HEK293T (cell line): ENCODE measurements around the gene KIF13A.
"Not testable (repeated sequence)": the region's sequence is repeated elsewhere in the genome, so short reads cannot be mapped to it uniquely, and the experiment has no call there.

Source experiments
- CTCF ChIA-PET: fragments of 350-600 bp; formaldehyde crosslinking; extraction: SDS; loops from one replicate; lab custom pipeline; 2021; ENCODE audit warnings: antibody characterized with exemption, inconsistent platforms; lab: Yijun Ruan, JAX
- POLR2A ChIA-PET: fragments of 350-600 bp; formaldehyde crosslinking; extraction: SDS; loops from one replicate; lab custom pipeline; 2020; ENCODE audit warnings: antibody characterized with exemption, inconsistent platforms; lab: Yijun Ruan, JAX
- DNase-seq: peaks from one replicate; pipeline ENCODE4 v3.0.0; 2012; ENCODE audit warnings: mixed read lengths; ENCODE audit errors: extremely low spot score
- ARNT ChIP-seq: fragments of 450-650 bp; IDR thresholded peaks from 2 replicates; pipeline ENCODE4 v1.6.1; 2017; ENCODE audit warnings: mild to moderate bottlenecking
- BHLHE40 ChIP-seq: fragments of 450-650 bp; IDR thresholded peaks from 2 replicates; pipeline ENCODE4 v1.6.1; 2016; ENCODE audit warnings: mild to moderate bottlenecking, moderate library complexity, borderline replicate concordance
- CTBP1 ChIP-seq: fragments of 450-650 bp; IDR thresholded peaks from 2 replicates; pipeline ENCODE4 v1.6.1; 2016; ENCODE audit warnings: borderline replicate concordance
- ELF4 ChIP-seq: fragments of 450-650 bp; IDR thresholded peaks from 2 replicates; pipeline ENCODE4 v1.6.1; 2017; ENCODE audit warnings: antibody characterized with exemption
- FOXA1 ChIP-seq: fragments of 450-650 bp; IDR thresholded peaks from 2 replicates; pipeline ENCODE4 v1.6.1; 2016; ENCODE audit warnings: mild to moderate bottlenecking
- FOXK2 ChIP-seq: fragments of 450-650 bp; IDR thresholded peaks from 2 replicates; pipeline ENCODE4 v1.6.1; 2016; ENCODE audit warnings: mild to moderate bottlenecking
- FOXM1 ChIP-seq: fragments of 450-650 bp; IDR thresholded peaks from 2 replicates; pipeline ENCODE4 v1.6.1; 2017; ENCODE audit warnings: mild to moderate bottlenecking, borderline replicate concordance
- HDGF ChIP-seq: fragments of 450-650 bp; IDR thresholded peaks from 2 replicates; pipeline ENCODE4 v1.6.1; 2017; ENCODE audit warnings: antibody characterized with exemption, borderline replicate concordance
- L3MBTL2 ChIP-seq: fragments of 450-650 bp; conservative IDR thresholded peaks from 2 replicates; pipeline ENCODE4 v1.6.1; 2016; ENCODE audit warnings: mild to moderate bottlenecking
- LEF1 ChIP-seq: fragments of 450-650 bp; IDR thresholded peaks from 2 replicates; pipeline ENCODE4 v1.6.1; 2017; ENCODE audit warnings: mild to moderate bottlenecking, borderline replicate concordance
- NFRKB ChIP-seq: fragments of 450-650 bp; IDR thresholded peaks from 2 replicates; pipeline ENCODE4 v1.6.1; 2016; ENCODE audit warnings: mild to moderate bottlenecking, moderate library complexity
- PKNOX1 ChIP-seq: fragments of 450-650 bp; IDR thresholded peaks from 2 replicates; pipeline ENCODE4 v1.6.1; 2016
- SP1 ChIP-seq: fragments of 450-650 bp; IDR thresholded peaks from 2 replicates; pipeline ENCODE4 v1.6.1; 2017
- SUZ12 ChIP-seq: fragments of 450-650 bp; IDR thresholded peaks from 2 replicates; pipeline ENCODE4 v1.6.1; 2016; ENCODE audit warnings: mild to moderate bottlenecking
- TARDBP ChIP-seq: fragments of 450-650 bp; IDR thresholded peaks from 2 replicates; pipeline ENCODE4 v1.6.1; 2016
- ZNF384 ChIP-seq: fragments of 450-650 bp; IDR thresholded peaks from 2 replicates; pipeline ENCODE4 v1.6.1; 2016

Gene KIF13A

GRCh38 chr6:17758119-17758518, 229.3 kb downstream of the KIF13A start:
- DNase-seq = no peak
- ChIA-PET CTCF (interaction anchor here (0.6 kb wide), 1 partner anchor 56 kb away, joined by 3 read pairs; no protein-coding TSS in a partner anchor), POLR2A (no interaction called here)
- TF ChIP-seq FOXK2 = no peak
- TF ChIP-seq LEF1 = no peak
- no peak for TF ChIP-seq SUZ12
- TF ChIP-seq ELF4 = no peak
- TF ChIP-seq ZNF384 = no peak
- no peak for TF ChIP-seq CTBP1
- no peak for TF ChIP-seq PKNOX1
- no peak for TF ChIP-seq SP1
- TF ChIP-seq ARNT = no peak

- DNase-seq = no peak
- CTCF ChIA-PET = no interaction called here
- POLR2A ChIA-PET = no interaction called here
- no peak for TF ChIP-seq LEF1
- TF ChIP-seq HDGF = no peak
- TF ChIP-seq FOXA1 = no peak
- TF ChIP-seq FOXM1 = no peak
- no peak for TF ChIP-seq CTBP1
- TF ChIP-seq FOXK2 = no peak
- no peak for TF ChIP-seq L3MBTL2
- no peak for TF ChIP-seq SP1
- no peak for TF ChIP-seq SUZ12
- TF ChIP-seq PKNOX1 = no peak
- no peak for TF ChIP-seq TARDBP
- TF ChIP-seq NFRKB = no peak
- TF ChIP-seq ELF4 = no peak
- TF ChIP-seq ARNT = no peak
- TF ChIP-seq ZNF384 = no peak
- no peak for TF ChIP-seq BHLHE40
Observed at GRCh38 chr6:17754254-17754653, 233.2 kb downstream of the KIF13A start.

GRCh38 chr6:17745324-17745723, 242.1 kb downstream of the KIF13A start:
- CTCF ChIA-PET, POLR2A ChIA-PET: not testable (repeated sequence)

GRCh38 chr6:17744757-17745308, 242.6 kb downstream of the KIF13A start:
- POLR2A ChIA-PET, CTCF ChIA-PET, DNase-seq: not testable (repeated sequence)

More at GRCh38 chr6:17745324-17745723, 242.1 kb downstream of the KIF13A start:
- DNase-seq = not testable (repeated sequence)

- TF ChIP-seq BHLHE40 (no peak), CTBP1 (no peak), ZNF384 (no peak), NFRKB (no peak), HDGF (no peak), L3MBTL2 (no peak), SP1 (no peak)
- ChIA-PET POLR2A (interaction anchor here (0.6 kb wide), 1 partner anchor 66 kb away, joined by 4 read pairs; no protein-coding TSS in a partner anchor), CTCF (interaction anchor here (0.7 kb wide), 1 partner anchor 44 kb away, joined by 6 read pairs; no protein-coding TSS in a partner anchor)
- no peak for DNase-seq
Observed at GRCh38 chr6:17744019-17744756, 243.2 kb downstream of the KIF13A start.

- CTCF ChIA-PET = no interaction called here
- POLR2A ChIA-PET = interaction anchor here (1.1 kb wide), 1 partner anchor 35 kb away, joined by 3 read pairs; the partner anchor contains the start of gene NUP153
- TF ChIP-seq FOXA1 (no peak), FOXK2 (no peak)
- no peak for DNase-seq
Observed at GRCh38 chr6:17741507-17741906, 245.9 kb downstream of the KIF13A start.

GRCh38 chr6:17740559-17741220, 246.7 kb downstream of the KIF13A start:
- no peak for TF ChIP-seq ZNF384
- no peak for TF ChIP-seq PKNOX1
- no peak for TF ChIP-seq ARNT
- no peak for TF ChIP-seq NFRKB
- no peak for TF ChIP-seq ELF4
- TF ChIP-seq FOXM1 = no peak
- no peak for TF ChIP-seq SUZ12
- no peak for TF ChIP-seq LEF1
- TF ChIP-seq HDGF = no peak
- no peak for TF ChIP-seq CTBP1
- TF ChIP-seq SP1 = no peak
- TF ChIP-seq L3MBTL2 = no peak
- no peak for TF ChIP-seq FOXA1
- no peak for TF ChIP-seq TARDBP
- TF ChIP-seq BHLHE40 = no peak
- TF ChIP-seq FOXK2 = no peak
- no peak for DNase-seq
- CTCF ChIA-PET = no interaction called here
- POLR2A ChIA-PET = interaction anchor here (1.1 kb wide), 1 partner anchor 34 kb away, joined by 3 read pairs; the partner anchor contains the start of gene NUP153
